ENCODE data around the gene PAPPA2. TPM values are rescaled to one million over a fixed set of nuclear protein-coding genes. Genes with fewer than 3 reads are reported as not detected.

The PAPPA2 gene
- polyA plus RNA-seq, 1 experiment, result 0.97 TPM

DNA sequence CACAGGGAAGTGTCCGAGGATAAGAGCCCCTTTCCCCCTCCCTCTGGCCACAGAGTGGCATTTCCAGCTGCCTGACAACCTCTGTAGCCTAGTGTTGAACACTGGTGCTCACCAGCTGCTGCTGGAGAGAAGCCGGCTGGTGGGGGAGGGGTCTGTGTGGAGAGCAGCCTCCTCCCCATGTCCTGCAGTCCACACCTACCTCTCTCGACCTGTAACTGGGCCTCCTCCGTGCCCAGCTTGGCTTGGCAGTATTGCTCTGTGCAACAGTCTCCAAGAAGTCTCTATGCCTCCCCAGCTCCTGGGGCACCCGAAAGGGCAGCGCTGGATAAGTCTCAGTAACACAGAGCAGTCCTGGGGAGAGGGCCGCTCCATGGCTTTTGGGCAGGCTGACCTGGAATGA lies 17.0 kb downstream of the PAPPA2 start:
- ChIA-PET CTCF (no interaction called here), POLR2A (no interaction called here)
- no peak for DNase-seq (ENCODE audit: low read depth)
- H3K36me3 ChIP-seq (ENCODE audit: control insufficient read depth, insufficient read depth, low read length), result no peaks in the 10 kb centered on the region
- H3K4me3 ChIP-seq (ENCODE audit: low read depth, low read length), result no peak overlapping the region
- H3K27me3 ChIP-seq (ENCODE audit: control insufficient read depth, insufficient read depth, low read length), result no peaks in the 10 kb centered on the region
- TF ChIP-seq, protein P1, sequence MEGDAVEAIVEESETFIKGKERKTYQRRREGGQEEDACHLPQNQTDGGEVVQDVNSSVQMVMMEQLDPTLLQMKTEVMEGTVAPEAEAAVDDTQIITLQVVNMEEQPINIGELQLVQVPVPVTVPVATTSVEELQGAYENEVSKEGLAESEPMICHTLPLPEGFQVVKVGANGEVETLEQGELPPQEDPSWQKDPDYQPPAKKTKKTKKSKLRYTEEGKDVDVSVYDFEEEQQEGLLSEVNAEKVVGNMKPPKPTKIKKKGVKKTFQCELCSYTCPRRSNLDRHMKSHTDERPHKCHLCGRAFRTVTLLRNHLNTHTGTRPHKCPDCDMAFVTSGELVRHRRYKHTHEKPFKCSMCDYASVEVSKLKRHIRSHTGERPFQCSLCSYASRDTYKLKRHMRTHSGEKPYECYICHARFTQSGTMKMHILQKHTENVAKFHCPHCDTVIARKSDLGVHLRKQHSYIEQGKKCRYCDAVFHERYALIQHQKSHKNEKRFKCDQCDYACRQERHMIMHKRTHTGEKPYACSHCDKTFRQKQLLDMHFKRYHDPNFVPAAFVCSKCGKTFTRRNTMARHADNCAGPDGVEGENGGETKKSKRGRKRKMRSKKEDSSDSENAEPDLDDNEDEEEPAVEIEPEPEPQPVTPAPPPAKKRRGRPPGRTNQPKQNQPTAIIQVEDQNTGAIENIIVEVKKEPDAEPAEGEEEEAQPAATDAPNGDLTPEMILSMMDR (IDR thresholded peaks at IDR 0.05; ENCODE audit: insufficient read depth, low read depth, low read length), result no peak

DNA sequence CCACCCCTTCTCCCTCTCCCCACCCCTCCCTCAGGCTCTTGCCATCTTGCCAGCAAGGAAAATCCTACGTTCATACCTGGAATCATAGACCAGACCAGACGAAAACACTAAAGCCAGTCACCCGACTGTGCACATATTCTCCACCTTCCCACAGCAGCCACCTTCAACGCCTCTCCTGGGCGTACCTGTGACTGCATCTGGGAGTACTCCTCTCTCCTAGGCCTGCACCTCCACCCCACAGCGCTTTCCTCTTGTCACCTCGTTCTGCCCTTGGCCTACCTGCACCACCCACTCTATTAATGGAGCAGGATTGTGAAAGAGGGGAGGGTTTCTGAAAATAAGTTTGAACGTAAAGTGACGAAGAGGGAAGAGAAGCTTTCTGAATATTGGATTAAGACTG lies 17.8 kb downstream of the PAPPA2 start:
- TF ChIP-seq, protein P1 (IDR thresholded peaks at IDR 0.05; ENCODE audit: insufficient read depth, low read depth, low read length), result no peak
- CTCF ChIA-PET, result no interaction called here
- POLR2A ChIA-PET, result no interaction called here
- DNase-seq (ENCODE audit: low read depth), result no peak
- H3K27me3 ChIP-seq (ENCODE audit: control insufficient read depth, insufficient read depth, low read length), result no peaks in the 10 kb centered on the region
- no peak overlapping the region for H3K4me3 ChIP-seq (ENCODE audit: low read depth, low read length)
- no peaks in the 10 kb centered on the region for H3K36me3 ChIP-seq (ENCODE audit: control insufficient read depth, insufficient read depth, low read length)

DNA sequence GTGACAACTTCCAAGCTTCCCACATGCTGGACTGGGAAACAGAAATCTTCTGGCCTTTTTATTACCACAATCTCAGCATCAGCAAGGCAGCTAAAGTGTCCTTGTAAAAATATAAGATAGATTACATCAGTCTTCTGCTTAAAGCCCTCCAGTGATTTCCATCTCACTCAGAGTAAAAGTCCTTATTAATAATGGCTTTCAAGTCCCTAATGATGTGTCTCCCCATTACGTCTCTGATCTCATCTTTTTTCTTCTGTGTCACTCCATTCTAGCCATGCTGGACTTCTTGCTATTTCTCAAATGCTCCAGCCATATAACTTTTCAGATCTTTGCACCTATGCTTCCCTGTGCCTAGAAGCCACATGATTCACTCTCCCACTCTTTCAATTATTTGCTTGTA lies 22.1 kb downstream of the PAPPA2 start:
- ChIA-PET CTCF (no interaction called here), POLR2A (no interaction called here)
- TF ChIP-seq, protein P1 (IDR thresholded peaks at IDR 0.05; ENCODE audit: insufficient read depth, low read depth, low read length), result no peak
- no peak overlapping the region for H3K4me3 ChIP-seq (ENCODE audit: low read depth, low read length)
- no peaks in the 10 kb centered on the region for H3K27me3 ChIP-seq (ENCODE audit: control insufficient read depth, insufficient read depth, low read length)
- H3K36me3 ChIP-seq (ENCODE audit: control insufficient read depth, insufficient read depth, low read length), result no peaks in the 10 kb centered on the region
- no peak for DNase-seq (ENCODE audit: low read depth)

- no peaks in the 10 kb centered on the region for H3K36me3 ChIP-seq (ENCODE audit: control insufficient read depth, insufficient read depth, low read length)
- POLR2A ChIA-PET, result no interaction called here
- TF ChIP-seq, protein P1 (IDR thresholded peaks at IDR 0.05; ENCODE audit: insufficient read depth, low read depth, low read length), result no peak
- CTCF ChIA-PET, result no interaction called here
- DNase-seq (ENCODE audit: low read depth), result no peak
- no peaks in the 10 kb centered on the region for H3K27me3 ChIP-seq (ENCODE audit: control insufficient read depth, insufficient read depth, low read length)
- no peak overlapping the region for H3K4me3 ChIP-seq (ENCODE audit: low read depth, low read length)
These were observed 31.5 kb downstream of the PAPPA2 start for GRCh38 chr1:176494436-176494835.

DNA sequence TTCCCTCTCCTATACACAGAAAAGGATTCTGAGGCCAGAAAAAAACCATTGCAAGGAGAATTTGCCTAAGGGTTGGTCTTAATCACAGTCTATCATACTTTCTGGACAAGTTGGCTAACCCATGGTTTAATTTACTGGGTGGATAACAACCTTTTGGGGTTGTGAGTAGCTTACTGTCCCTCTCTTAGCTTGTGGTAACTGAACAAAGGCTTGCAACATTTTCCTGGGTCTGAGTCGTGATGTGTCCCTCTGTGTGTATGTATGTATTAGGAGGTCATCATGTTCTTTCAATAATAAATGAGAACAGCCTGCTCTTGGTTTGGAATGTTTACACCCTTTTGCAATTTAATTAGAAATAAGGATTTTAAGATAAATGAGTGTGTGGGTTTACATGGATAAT lies 36.7 kb downstream of the PAPPA2 start:
- Histone ChIP-seq H3K27me3 (ENCODE audit: control insufficient read depth, insufficient read depth, low read length) (no peaks in the 10 kb centered on the region), H3K36me3 (ENCODE audit: control insufficient read depth, insufficient read depth, low read length) (no peaks in the 10 kb centered on the region), H3K4me3 (ENCODE audit: low read depth, low read length) (no peak overlapping the region)
- ChIA-PET CTCF (interaction anchor here (1.6 kb wide), 1 partner anchor 59 kb away, joined by 4 read pairs; no protein-coding TSS in a partner anchor), POLR2A (no interaction called here)
- TF ChIP-seq, protein P1 (IDR thresholded peaks at IDR 0.05; ENCODE audit: insufficient read depth, low read depth, low read length), result no peak
- no peak for DNase-seq (ENCODE audit: low read depth)

Data from BJ (cell line).